Measurements from ENCODE around the gene AKAP6. TPM values are rescaled to one million over a fixed set of nuclear protein-coding genes. Genes with fewer than 3 reads are reported as not detected.

AKAP6 gene
- total RNA-seq, 1 donor from 2014 or later = 600 TPM

GRCh38 chr14:32683679-32684078 is 354.6 kb downstream of the AKAP6 start:
- no peak overlapping the region for H3K4me3 Mint-ChIP-seq (ENCODE audit: unreplicated experiment)

GRCh38 chr14:32688941-32689340 is 359.8 kb downstream of the AKAP6 start:
- Mint-ChIP-seq H3K36me3 (ENCODE audit: unreplicated experiment) (peaks cover 5% of the 10 kb centered on the region), H3K4me3 (ENCODE audit: unreplicated experiment) (no peak overlapping the region), H3K4me1 (ENCODE audit: low read depth, unreplicated experiment) (peaks cover 7% of the 10 kb centered on the region), H3K27me3 (ENCODE audit: unreplicated experiment) (peaks cover 7% of the 10 kb centered on the region), H3K9me3 (ENCODE audit: unreplicated experiment) (peaks cover 9% of the 10 kb centered on the region), H3K27ac (ENCODE audit: unreplicated experiment) (no peak overlapping the region)
- TF ChIP-seq CTCF (IDR thresholded peaks at IDR 0.05; ENCODE audit: partially characterized antibody, unreplicated experiment) = no peak
- no peak for DNase-seq

More at GRCh38 chr14:32683679-32684078, 354.6 kb downstream of the AKAP6 start:
- Mint-ChIP-seq H3K27me3 (ENCODE audit: unreplicated experiment) (peaks cover 5% of the 10 kb centered on the region), H3K4me1 (ENCODE audit: low read depth, unreplicated experiment) (no peaks in the 10 kb centered on the region), H3K9me3 (ENCODE audit: unreplicated experiment) (peaks cover 13% of the 10 kb centered on the region), H3K27ac (ENCODE audit: unreplicated experiment) (no peak overlapping the region), H3K36me3 (ENCODE audit: unreplicated experiment) (peaks cover 21% of the 10 kb centered on the region)
- no peak for DNase-seq
- no peak for TF ChIP-seq CTCF (IDR thresholded peaks at IDR 0.05; ENCODE audit: partially characterized antibody, unreplicated experiment)

GRCh38 chr14:32692441-32692840 is 363.3 kb downstream of the AKAP6 start:
- peaks cover 4% of the 10 kb centered on the region for H3K36me3 Mint-ChIP-seq (ENCODE audit: unreplicated experiment)
- H3K4me3 Mint-ChIP-seq (ENCODE audit: unreplicated experiment) = no peak overlapping the region
- no peak for DNase-seq
- peaks cover 17% of the 10 kb centered on the region for H3K4me1 Mint-ChIP-seq (ENCODE audit: low read depth, unreplicated experiment)
- no peak for TF ChIP-seq CTCF (IDR thresholded peaks at IDR 0.05; ENCODE audit: partially characterized antibody, unreplicated experiment)
- H3K27ac Mint-ChIP-seq (ENCODE audit: unreplicated experiment) = no peak overlapping the region
- H3K27me3 Mint-ChIP-seq (ENCODE audit: unreplicated experiment) = peaks cover 7% of the 10 kb centered on the region
- peaks cover 6% of the 10 kb centered on the region for H3K9me3 Mint-ChIP-seq (ENCODE audit: unreplicated experiment)

- H3K4me1 Mint-ChIP-seq (ENCODE audit: low read depth, unreplicated experiment) = peaks cover 20% of the 10 kb centered on the region
- H3K27me3 Mint-ChIP-seq (ENCODE audit: unreplicated experiment) = peaks cover 7% of the 10 kb centered on the region
- H3K9me3 Mint-ChIP-seq (ENCODE audit: unreplicated experiment) = peaks cover 4% of the 10 kb centered on the region
- peaks cover 4% of the 10 kb centered on the region for H3K36me3 Mint-ChIP-seq (ENCODE audit: unreplicated experiment)
- no peak overlapping the region for H3K4me3 Mint-ChIP-seq (ENCODE audit: unreplicated experiment)
- TF ChIP-seq CTCF (IDR thresholded peaks at IDR 0.05; ENCODE audit: partially characterized antibody, unreplicated experiment) = no peak
- no peak for DNase-seq
- H3K27ac Mint-ChIP-seq (ENCODE audit: unreplicated experiment) = no peak overlapping the region
These were observed 364.0 kb downstream of the AKAP6 start for GRCh38 chr14:32693114-32693513.

- peaks cover 22% of the 10 kb centered on the region for H3K4me1 Mint-ChIP-seq (ENCODE audit: low read depth, unreplicated experiment)
- TF ChIP-seq CTCF (IDR thresholded peaks at IDR 0.05; ENCODE audit: partially characterized antibody, unreplicated experiment) = no peak
- peaks cover 4% of the 10 kb centered on the region for H3K36me3 Mint-ChIP-seq (ENCODE audit: unreplicated experiment)
- peaks cover 7% of the 10 kb centered on the region for H3K27me3 Mint-ChIP-seq (ENCODE audit: unreplicated experiment)
- no peak overlapping the region for H3K4me3 Mint-ChIP-seq (ENCODE audit: unreplicated experiment)
- H3K27ac Mint-ChIP-seq (ENCODE audit: unreplicated experiment) = no peak overlapping the region
- H3K9me3 Mint-ChIP-seq (ENCODE audit: unreplicated experiment) = peaks cover 10% of the 10 kb centered on the region
- DNase-seq = no peak
These were observed 365.8 kb downstream of the AKAP6 start for GRCh38 chr14:32694795-32695449.

Data from glutamatergic neuron (in vitro differentiated cells).